Measurements from ENCODE around the gene BASP1. TPM values are rescaled to one million over a fixed set of nuclear protein-coding genes. Genes with fewer than 3 reads are reported as not detected.
"Not testable (repeated sequence)": the region's sequence is repeated elsewhere in the genome, so short reads cannot be mapped to it uniquely, and the experiment has no call there.

The BASP1 gene
- total and polyA plus RNA-seq, 7 donors, result 7.4 to 18.6 (median 11.1) TPM

- Histone ChIP-seq H3K4me3 (no peak overlapping the region), H3K9me3 (no peaks in the 10 kb centered on the region), H3K27ac (no peak overlapping the region), H3K4me1 (no peaks in the 10 kb centered on the region), H3K27me3 (no peaks in the 10 kb centered on the region), H3K36me3 (no peaks in the 10 kb centered on the region)
- TF ChIP-seq CTCF (IDR thresholded peaks at IDR 0.05) (no peak), POLR2A (IDR thresholded peaks at IDR 0.05) (no peak), POLR2AphosphoS5 (IDR thresholded peaks at IDR 0.05) (no peak), EP300 (IDR thresholded peaks at IDR 0.05) (no peak)
- DNase-seq, result no peak
- 93 to 100% methylated on average over 1 of the region's 1 CpG for WGBS, 2 donors
- intact Hi-C loops (cut with DNase I), result no loop called here
Measured at GRCh38 chr5:17240487-17240886, 23.1 kb downstream of the BASP1 start.

GRCh38 chr5:17241635-17242034 is 24.2 kb downstream of the BASP1 start:
- no peak overlapping the region for H3K4me3 ChIP-seq
- 87% methylated on average over 7 of the region's 7 CpGs for WGBS, 2 donors
- no peak overlapping the region for H3K27ac ChIP-seq
- no peaks in the 10 kb centered on the region for H3K4me1 ChIP-seq
- no peaks in the 10 kb centered on the region for H3K36me3 ChIP-seq
- intact Hi-C loops (cut with DNase I), result no loop called here
- TF ChIP-seq POLR2AphosphoS5 (IDR thresholded peaks at IDR 0.05) (no peak), POLR2A (IDR thresholded peaks at IDR 0.05) (no peak), CTCF (IDR thresholded peaks at IDR 0.05) (no peak), EP300 (IDR thresholded peaks at IDR 0.05) (no peak)
- H3K9me3 ChIP-seq, result no peaks in the 10 kb centered on the region
- H3K27me3 ChIP-seq, result no peaks in the 10 kb centered on the region
- no peak for DNase-seq

GRCh38 chr5:17243287-17244063 is 26.0 kb downstream of the BASP1 start:
- intact Hi-C loops (cut with DNase I), result no loop called here
- no peak overlapping the region for H3K27ac ChIP-seq
- H3K27me3 ChIP-seq, result no peaks in the 10 kb centered on the region
- 88 to 90% methylated on average over 12 of the region's 12 CpGs for WGBS, 2 donors
- TF ChIP-seq POLR2AphosphoS5 (IDR thresholded peaks at IDR 0.05) (no peak), EP300 (IDR thresholded peaks at IDR 0.05) (no peak), POLR2A (IDR thresholded peaks at IDR 0.05) (no peak), CTCF (IDR thresholded peaks at IDR 0.05) (no peak)
- no peak overlapping the region for H3K4me3 ChIP-seq
- DNase-seq, result no peak
- no peaks in the 10 kb centered on the region for H3K9me3 ChIP-seq
- H3K4me1 ChIP-seq, result no peaks in the 10 kb centered on the region
- no peaks in the 10 kb centered on the region for H3K36me3 ChIP-seq

GRCh38 chr5:17249029-17249634 is 31.7 kb downstream of the BASP1 start:
- no peaks in the 10 kb centered on the region for H3K9me3 ChIP-seq
- no peak for TF ChIP-seq EP300 (IDR thresholded peaks at IDR 0.05)
- TF ChIP-seq CTCF (IDR thresholded peaks at IDR 0.05), result no peak
- TF ChIP-seq POLR2A (IDR thresholded peaks at IDR 0.05), result no peak
- TF ChIP-seq POLR2AphosphoS5 (IDR thresholded peaks at IDR 0.05), result no peak
- no peaks in the 10 kb centered on the region for H3K27me3 ChIP-seq
- 85 to 89% methylated on average over 3 of the region's 3 CpGs for WGBS, 2 donors
- H3K4me1 ChIP-seq, result no peaks in the 10 kb centered on the region
- no peaks in the 10 kb centered on the region for H3K36me3 ChIP-seq
- no peak overlapping the region for H3K27ac ChIP-seq
- intact Hi-C loops (cut with DNase I), result no loop called here
- DNase-seq, result no peak
- no peak overlapping the region for H3K4me3 ChIP-seq

GRCh38 chr5:17249841-17250240 is 32.4 kb downstream of the BASP1 start:
- H3K4me3 ChIP-seq; H3K36me3 ChIP-seq; intact Hi-C loops (cut with DNase I); H3K27ac ChIP-seq; H3K9me3 ChIP-seq; DNase-seq; H3K27me3 ChIP-seq; H3K4me1 ChIP-seq: not testable (repeated sequence)
- WGBS, 2 donors, result 95 to 96% methylated on average over 6 of the region's 6 CpGs

Measured in sigmoid colon (tissue), 7 donors.